ENCODE measurements around the gene AVPI1.

DNA sequence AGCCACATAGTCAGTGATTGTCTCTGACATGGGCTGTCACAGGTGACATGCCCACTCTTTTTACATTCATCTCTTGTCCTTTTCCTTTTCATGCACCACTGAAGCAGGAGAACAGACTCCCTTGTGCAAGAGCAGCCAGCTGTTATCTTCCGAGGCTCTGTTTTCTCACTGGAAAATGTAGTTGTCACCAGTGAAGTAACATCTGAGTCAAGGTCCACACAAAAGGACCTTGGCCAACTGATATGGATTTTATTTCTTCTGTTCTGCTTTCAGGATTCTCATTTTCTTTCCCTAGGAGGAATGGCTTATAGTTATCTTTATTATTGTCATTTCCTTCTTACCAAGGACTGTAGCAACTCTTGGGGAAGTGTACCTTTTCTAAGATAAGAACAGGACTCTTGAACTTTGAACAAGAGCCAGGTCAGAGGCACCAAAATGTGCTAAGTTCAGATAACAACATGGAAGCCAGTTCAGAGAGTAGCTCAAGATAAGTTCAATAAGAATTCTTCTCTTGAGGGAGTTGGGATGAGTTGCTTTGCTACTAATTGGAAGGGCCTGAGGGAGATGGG, 22.7 kb downstream of the AVPI1 start:
- TF ChIP-seq, protein P1, sequence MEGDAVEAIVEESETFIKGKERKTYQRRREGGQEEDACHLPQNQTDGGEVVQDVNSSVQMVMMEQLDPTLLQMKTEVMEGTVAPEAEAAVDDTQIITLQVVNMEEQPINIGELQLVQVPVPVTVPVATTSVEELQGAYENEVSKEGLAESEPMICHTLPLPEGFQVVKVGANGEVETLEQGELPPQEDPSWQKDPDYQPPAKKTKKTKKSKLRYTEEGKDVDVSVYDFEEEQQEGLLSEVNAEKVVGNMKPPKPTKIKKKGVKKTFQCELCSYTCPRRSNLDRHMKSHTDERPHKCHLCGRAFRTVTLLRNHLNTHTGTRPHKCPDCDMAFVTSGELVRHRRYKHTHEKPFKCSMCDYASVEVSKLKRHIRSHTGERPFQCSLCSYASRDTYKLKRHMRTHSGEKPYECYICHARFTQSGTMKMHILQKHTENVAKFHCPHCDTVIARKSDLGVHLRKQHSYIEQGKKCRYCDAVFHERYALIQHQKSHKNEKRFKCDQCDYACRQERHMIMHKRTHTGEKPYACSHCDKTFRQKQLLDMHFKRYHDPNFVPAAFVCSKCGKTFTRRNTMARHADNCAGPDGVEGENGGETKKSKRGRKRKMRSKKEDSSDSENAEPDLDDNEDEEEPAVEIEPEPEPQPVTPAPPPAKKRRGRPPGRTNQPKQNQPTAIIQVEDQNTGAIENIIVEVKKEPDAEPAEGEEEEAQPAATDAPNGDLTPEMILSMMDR (conservative IDR thresholded peaks at IDR 0.05; ENCODE audit: low read depth, low read length): no peak
- TF ChIP-seq EZH2 (IDR thresholded peaks at IDR 0.05; ENCODE audit: borderline replicate concordance, low read depth, low read length, poor library complexity, severe bottlenecking): no peak
